NCI-H1417 (cell line): ENCODE data around the gene LARP4.
"Not testable (repeated sequence)": the region's sequence is repeated elsewhere in the genome, so short reads cannot be mapped to it uniquely, and the experiment has no call there.

ENCODE experiments used
- DNase-seq, 3 experiments: peaks; one replicate each; lab custom pipeline; 2025; lab: John Stamatoyannopoulos, UW

The LARP4 gene

DNA sequence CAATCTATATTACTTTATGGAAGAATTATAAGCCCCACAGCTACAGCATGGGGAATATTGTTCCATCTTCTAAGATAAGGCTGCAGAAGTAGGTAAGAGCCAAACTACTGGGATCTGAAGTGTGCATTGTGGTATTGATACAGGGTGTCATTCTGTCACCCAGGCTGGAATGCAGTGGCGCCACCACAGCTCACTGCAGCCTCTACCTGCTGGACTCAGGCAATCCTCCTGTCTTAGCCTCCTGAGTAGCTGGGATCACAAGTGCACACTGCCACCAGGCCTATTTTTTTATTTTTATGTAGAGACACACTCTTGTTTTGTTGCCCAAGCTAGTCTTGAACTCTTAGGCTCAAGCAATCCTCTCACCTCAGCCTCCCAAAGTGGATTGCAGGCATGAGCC, 82.8 kb downstream of the LARP4 start:
- DNase-seq: no peak

DNA sequence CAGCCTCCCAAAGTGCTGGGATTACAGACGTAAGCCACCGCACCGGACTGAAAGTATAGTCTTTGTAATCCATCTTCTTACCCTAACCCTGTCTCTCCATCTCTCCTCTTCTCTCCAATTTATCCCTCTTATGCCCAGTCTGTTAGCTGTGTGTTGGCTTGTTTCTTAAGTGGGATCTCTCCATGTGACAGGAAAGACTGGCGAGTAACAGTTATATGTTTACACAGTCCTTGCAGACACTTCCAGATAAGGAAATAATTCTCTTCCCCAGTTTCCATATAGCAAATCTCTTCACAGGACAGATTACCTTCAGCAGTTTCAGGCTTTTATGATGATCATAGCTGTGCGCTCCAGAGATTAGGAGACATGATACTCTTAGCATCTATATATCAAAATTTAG, 88.1 kb downstream of the LARP4 start:
- no peak for DNase-seq

DNA sequence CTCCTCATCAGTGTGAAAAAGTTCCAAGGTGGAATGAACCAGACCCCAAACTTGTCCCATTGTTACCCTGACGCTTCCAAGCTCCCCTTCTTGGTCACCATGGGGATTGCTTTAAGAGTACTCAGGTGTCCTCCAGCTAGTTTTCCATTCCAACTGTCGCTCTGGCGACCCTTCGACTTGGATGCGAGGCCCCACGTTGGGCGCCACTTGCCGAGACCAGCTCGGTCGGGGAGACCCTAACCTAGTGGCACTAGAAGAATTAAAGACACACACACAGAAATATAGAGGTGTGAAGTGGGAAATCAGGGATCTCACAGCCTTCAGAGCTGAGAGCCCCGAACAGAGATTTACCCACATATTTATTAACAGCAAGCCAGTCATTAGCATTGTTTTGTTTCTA, 97.4 kb downstream of the LARP4 start:
- peak in 1 of 3 experiments; percentile 12 for DNase-seq

DNA sequence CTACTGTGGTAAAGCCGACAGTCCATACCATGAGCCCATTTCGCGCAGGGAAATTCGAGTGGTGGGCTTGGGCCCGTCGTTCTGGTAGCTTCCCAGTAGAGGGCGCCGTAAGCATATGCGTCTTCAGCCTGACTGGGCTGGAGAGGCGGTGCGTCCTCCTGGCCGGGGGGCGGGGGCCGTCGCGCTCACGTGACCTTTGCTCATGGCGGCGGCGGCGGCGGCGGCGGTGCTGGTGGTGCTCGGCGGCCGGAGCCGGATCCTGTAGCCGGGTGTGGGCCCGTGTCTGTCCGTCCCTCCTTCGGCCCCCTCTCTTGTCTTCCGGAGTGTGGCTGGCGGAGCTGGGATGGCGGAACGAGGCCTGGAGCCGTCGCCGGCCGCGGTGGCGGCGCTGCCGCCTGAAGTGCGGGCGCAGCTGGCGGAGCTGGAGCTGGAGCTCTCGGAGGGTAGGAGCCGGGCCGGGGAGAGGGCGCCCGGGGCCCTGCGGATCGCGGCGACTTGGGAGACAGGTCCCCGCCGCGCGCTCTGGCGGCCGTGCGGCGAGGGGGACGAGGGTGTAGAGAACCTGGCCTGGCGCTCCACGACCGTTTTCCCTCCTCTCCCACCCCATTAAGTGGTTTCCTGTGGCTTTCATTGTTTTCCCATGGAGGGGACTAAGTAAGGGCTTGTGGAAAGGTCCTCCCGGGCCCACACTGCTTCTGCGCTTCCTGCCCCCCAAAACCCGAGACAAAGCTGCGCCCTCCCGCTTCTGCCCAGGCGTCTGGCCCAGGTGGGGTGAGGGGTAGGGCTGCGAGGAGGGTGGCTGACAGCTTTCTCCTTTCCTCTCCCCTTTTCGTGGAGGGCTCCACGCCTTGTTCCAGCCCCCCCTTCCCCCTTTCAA, 104.4 kb downstream of the LARP4 start, which contains the start of gene DIP2B:
Gene DIP2B, plus strand, starts transcription at position 188 of the 877 bp plus-strand sequence. Its CDS starts 156 bp downstream, at position 344.
- DNase-seq: peak; percentile 95 to 97 (median 96)

DNA sequence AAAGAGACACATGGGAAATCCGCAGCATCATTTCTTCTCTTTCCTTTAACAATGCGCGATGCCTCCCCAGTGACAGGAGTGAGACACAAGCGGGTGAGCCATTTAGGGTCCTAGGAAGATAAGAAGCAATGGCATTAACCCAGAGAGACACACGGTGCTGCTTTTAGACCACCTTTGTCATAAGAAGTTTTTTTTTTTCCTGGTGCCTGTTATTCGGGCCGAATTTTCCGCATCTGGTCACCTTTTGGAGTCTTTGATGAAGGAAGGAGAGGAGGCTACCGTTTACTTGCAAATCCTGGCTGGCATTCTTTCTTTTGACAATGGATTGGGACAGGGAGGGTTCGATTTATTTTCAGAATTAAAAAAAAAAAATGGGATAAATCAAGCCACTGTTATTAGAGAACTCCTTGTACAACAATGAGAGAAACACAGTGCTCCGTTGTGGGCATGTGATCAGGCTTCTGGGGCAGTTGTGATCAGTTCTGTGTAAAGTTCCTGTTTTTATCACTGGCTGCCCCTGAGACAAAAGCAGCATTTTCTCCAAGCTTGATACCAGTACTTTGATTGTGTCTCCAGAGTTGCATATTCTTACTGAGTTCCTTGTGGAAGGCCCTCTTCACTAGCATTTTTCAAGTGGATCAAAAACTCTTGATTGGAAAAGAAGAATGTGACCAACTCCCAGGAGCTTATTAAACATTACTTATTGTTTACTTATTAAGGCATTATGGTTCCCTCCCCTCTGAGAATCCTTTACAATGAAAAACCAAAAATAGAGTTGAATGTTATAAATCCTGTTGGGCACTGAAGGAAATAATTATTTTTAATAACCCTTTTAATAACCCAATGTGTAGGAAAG, 105.2 kb downstream of the LARP4 start:
- DNase-seq: peak; percentile 35 to 82 (median 36)

DNA sequence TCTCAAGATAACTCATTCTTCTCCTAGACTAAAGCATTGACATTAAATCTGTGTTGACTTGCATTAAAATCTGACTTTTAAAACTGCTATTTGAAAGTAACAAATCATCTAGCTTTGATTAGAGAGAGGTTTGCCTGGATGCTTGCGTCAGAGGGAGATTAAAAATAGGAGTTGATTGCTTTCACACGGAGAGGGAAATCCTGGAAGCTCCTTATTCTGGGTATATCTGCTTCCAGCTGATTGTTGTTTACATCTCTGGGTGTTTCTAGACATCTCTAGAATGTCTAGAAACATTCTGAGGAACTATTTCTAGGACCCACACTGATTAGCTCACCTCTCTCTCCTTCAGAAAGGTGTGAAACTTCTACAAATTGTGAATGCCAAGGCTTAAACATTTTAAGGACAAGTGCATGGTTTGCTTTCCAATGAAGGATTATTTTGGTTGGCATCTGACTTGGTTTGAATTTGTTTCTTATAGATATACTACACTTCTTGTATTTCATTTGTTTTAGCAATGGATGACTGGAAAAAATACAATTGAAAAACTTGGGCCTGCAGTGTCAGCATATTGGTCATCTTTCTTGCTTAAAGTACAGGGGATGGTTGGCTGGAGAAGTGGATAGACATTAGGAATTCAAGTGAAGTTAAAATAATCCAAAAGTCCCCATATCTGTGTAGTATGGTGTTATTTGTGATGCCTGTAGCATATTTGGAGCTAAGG, 106.2 kb downstream of the LARP4 start:
- DNase-seq: no peak

DNA sequence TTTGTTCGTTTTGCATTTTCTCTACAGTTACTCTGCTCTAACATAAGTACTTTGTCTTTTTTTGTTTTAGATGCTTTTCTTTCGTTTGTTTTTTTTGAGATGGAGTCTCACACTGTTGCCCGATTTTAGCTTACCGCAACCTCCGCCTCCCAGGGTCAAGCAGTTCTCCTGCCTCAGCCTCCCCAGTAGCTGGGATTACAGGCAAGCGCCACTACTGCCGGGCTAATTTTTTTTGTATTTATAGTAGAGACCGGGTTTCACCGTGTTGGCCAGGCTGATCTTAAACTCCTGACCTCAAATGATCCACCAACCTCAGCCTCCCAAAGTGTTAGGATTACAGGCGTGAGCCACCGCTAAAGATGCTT, 106.8 kb downstream of the LARP4 start:
- no peak for DNase-seq

DNA sequence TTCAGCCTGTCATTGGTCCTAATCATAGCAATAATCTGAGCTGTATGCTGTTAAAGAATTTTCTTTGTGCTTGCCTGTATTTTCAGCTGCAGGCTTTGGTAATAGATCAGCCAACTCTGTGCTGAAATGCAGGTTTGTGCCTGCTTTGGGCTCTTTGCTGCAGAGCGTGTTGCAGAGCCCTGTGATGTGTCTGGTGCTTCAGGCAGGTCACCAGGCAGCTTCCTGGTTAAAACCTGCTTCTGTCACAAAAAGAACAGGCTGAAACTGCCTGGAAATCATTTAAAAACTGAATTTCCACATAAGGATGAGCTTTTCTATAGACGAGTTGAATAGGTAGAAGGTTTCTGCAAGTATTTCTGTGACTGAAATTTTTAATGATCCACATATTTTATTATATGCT, 107.2 kb downstream of the LARP4 start:
- no peak for DNase-seq

DNA sequence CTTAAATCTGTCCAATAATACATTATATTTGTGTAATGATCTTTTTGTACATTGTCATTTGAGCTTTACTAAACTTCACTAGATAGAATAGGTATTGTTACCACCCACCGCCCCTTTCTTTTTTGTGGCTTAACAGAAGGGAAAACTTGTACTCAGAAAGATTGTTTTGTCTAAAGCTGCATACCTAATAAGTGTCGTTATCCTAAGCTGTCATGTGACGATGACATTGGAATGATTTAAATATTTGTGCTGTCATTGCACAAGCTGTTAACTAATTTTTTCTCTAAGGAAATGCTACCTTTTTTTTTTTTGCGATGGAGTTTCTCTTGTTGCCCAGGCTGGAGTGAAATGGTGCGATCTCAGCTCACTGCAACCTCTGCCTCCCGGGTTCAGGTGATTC, 107.7 kb downstream of the LARP4 start:
- DNase-seq: no peak

DNA sequence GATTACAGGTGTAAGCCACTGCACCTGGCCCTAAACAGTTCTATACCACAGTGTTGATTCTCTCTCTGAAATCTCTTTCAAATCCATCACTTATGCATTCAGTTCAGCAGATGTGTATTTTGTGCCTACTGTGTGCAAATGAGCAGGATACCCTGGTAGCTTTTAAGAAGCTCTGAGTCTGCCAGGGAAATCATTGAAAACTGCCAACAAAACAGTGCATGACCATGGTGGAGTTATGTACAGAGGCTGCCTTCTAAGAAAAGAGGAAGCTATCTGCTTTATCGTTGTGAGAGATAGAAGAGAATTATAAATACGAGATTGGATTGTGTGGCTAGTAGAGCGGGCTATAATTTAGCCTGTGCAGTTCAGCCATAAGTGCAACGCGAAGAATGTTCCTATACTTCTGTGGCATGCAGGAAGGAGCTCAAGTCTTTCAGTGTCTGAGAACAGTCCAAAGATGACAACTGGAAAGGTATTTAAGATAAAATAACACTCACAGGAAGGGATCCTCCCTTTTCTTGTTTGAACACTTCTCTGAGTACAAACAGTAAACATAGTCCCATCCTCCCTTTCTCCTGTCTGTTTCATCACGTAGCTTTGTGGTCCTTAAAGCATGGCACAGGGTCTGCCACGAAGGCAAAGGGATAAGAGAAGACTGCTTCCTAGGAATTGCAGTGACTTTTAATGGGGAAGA, 108.4 kb downstream of the LARP4 start:
- DNase-seq: no peak

DNA sequence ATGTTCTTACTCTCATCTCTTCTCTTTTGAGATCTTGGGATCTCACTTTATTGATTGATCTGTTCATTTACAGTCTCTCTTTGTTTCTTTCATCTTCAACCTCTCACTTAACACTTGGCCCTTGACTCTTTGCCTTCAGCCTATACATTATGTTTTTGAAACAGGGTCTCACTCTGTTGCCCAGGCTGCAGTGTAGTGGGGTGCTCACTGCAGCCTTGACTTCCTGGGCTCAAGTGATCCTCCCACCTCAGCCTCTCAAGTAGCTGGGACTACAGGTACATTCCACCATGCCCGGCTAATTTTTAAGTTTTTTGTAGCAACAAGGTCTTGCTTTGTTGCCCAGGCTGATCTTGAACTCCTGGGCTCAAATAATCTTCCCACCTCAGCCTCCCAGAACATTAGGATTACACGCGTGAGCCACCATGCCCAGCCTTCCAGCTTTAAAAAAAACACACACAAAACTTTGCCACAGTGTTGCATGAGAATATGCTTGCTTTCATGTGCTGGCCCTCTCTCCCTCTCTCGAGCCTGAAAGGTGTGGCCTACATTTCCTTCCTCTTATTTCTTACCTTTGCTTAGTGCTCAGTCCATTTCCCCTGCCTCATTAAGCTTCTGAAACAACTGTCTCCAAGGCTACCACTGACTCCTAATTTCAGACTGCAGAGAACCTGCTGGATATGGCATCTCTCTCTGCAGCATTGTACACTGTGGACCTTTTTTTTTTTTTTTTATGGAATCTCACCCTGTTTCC, 114.0 kb downstream of the LARP4 start:
- DNase-seq: peak in 1 of 3 experiments; percentile 29

DNA sequence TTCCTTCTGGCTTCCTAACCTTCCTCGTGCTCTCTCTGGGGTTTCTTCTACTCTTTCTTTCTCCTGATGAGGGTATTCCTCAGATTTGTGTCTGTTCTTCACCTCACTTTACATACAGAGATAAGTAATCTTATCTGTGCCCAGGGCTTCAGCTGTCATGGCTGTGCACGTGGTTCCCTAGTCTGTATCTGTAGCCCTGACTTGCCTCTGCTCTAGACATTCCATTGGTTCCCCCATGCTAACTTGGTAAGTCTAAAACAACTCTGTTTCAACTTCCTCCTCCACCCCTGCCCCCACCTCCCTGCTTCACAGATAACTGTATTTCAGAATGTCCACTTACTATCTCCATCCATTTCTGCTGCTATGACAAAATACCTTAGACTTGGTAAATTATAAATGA, 114.9 kb downstream of the LARP4 start:
- DNase-seq: no peak

DNA sequence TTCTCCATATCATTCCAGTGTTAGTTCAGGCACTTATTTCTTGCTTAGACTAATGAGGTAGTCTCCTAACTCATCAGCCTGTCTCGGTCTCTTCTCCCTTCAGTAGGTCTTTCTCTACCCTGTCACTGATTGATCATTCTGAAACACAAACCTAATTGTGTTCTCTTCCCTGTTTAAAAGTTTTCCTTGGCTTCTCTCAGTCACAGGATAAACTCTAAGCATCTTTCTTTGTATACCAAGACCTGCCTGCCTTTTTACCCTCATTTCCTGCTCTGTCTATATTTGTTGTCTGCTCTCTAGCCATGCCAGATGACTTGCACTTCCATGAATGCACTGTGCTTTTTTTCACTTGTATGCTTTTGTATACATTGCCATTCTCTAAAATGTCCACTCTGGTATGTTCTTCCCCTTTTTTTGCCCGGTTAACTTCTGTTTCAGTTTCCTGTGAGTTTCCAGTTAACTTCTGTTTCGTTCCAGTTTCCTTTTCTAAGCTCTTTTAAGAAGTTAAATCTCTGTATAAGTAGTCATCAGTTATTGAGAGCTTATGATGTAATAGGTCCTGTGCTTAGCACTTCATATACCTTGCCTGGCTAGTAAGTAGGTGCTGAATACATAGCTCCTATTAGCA, 116.8 kb downstream of the LARP4 start:
- DNase-seq: no peak

DNA sequence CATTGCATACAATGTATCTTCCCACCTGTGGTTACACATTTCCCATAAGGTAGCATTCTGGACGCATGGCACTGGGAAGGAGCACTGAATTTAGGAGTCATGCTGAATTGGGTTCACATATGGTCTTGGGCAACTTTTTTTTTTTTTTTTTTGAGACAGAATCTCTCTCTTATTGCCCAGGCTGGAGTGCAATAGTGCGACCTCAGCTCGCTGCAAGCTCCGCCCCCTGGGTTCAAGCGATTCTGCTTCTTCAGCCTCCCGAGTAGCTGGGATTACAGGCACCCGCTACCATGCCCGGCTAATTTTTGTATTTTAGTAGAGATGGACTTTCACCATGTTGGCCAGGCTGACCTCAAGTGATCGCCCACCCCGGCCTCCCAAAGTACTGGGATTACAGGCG, 117.4 kb downstream of the LARP4 start:
- no peak for DNase-seq

DNA sequence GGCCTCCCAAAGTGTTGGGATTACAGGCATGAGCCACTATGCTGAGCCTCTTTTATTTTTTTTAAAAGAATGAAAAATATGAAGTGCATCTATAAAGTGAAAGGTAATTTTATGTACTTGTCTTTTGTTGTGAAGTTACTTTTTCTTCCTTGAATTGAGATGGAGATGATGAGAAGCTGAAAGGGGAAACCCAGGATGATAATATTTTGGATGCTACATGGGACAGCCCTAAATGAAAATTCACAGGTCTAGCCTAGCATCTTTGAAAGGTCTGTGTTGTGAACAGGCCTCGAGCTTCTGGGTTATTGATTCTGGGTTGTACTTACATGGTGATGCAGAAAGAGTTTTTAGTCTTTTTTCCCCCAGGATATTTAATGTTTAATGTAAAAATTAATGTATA, 118.7 kb downstream of the LARP4 start:
- DNase-seq: no peak

DNA sequence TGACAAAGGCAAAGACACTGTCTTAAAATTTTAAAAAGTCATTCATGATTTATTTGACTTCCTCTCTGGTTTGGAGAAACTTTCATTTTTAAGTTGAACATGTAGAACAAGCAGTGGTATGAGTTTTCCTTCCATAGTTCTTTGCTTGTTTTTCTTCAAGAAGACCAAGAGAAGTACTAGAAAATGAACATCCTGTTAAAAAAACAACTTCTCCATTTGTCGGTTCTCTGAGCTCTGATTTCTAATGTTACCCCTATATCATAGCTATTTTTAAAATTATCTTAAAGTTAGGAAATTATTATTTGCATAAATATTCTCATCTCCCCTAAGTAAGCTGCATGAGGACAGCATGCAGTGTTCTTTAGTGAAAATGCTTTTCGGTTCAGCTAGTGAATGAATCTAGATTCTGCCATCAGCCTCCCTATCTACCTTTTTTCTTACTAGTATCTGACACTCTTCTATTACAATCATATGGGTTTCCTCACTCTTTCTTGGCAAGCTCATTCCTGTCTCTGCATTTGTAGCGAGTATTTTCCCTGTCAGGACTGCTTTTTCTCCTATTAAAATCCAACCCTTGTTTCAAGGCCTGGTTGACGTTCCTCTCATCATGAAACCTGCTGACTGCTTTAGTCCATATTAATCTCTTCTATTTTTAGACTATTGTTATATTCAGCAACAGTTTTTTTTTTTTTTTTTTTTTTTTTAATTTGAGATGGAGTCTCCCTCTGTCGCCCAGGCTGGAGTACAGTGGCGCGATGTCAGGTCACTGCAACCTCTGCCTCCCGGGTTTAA, 119.9 kb downstream of the LARP4 start:
- DNase-seq: no peak

DNA sequence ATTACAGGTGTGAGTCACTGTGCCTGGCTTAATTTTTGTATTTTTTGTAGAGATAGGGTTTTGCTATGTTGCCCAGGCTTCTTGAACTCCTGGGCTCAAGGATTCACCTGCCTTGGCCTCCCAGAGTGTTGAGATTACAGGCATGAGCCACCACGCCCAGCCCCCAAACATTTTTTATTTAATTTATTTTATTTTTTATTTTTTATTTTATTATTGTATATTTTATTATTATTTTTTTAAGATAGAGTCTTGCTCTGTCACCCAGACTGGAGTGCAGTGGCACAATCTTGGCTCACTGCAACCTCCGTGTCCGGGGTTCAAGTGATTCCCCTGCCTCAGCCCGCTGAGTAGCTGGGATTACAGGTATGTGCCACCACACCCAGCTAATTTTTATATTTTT, 121.1 kb downstream of the LARP4 start:
- not testable (repeated sequence) for DNase-seq

DNA sequence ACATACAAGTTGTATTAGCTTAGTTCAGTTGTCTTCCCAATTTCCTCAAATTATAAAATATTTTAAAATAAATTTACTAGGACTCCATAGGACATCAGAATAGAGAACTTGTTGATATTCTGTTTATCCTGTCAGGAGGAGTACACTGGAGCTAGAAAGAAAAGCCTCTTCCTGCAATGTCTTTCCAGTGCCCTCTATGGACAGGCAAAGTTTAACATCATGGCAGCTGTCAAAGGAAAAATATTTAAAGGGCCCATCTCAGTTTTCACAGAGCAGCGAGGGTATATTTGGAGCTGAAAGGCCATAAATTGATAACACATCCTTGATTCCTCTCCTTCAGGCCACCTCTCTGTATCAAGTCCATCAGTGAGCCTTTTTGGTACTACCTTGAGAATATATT, 123.1 kb downstream of the LARP4 start:
- DNase-seq: no peak

DNA sequence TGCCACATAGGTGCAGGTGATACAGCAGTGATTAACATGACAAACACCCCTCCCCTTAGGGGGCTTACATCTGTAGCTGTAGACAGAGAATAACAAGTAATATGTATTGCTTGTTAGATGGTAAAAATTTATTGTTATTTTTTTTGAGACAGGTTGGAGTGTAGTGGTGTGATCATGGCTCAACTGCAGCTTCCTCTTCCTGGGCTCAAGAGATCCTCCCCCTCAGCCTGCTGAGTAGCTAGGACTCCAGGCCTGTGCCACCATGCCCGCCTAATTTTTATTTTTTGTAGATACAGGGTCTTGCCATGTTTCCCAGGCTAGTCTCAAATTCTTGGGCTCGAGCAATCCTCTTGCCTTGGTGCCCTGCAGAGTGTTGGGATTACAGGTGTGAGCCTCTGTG, 123.9 kb downstream of the LARP4 start:
- DNase-seq: no peak

DNA sequence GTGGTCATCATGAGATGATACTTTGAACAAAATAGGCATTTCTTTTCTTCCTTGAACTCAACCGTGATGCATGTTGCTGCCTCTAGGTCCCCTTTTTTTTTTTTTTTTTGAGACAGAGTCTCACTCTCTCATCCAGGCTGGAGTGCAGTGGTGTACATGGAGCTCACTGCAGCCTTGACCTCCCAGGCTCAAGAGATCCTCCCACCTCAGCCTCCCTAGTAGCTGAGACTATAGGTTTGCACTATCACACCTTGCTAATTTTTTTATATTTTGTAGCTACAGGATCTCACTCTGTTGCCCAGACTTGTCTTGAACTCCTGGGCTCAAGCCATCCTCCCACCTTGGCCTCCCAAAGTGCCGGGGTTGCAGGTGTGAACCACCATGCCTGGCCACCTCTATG, 124.7 kb downstream of the LARP4 start:
- DNase-seq: no peak
